ENCODE results near the gene MYH13.

MYH13 gene

GRCh38 chr17:10285896-10286295 is 86.9 kb downstream of the MYH13 start:
- no peak overlapping the region for H3K4me2 ChIP-seq (ENCODE audit: low read length)
- H3K9me3 ChIP-seq (ENCODE audit: control insufficient read depth, low read length): no peaks in the 10 kb centered on the region
- TF ChIP-seq, protein P1, sequence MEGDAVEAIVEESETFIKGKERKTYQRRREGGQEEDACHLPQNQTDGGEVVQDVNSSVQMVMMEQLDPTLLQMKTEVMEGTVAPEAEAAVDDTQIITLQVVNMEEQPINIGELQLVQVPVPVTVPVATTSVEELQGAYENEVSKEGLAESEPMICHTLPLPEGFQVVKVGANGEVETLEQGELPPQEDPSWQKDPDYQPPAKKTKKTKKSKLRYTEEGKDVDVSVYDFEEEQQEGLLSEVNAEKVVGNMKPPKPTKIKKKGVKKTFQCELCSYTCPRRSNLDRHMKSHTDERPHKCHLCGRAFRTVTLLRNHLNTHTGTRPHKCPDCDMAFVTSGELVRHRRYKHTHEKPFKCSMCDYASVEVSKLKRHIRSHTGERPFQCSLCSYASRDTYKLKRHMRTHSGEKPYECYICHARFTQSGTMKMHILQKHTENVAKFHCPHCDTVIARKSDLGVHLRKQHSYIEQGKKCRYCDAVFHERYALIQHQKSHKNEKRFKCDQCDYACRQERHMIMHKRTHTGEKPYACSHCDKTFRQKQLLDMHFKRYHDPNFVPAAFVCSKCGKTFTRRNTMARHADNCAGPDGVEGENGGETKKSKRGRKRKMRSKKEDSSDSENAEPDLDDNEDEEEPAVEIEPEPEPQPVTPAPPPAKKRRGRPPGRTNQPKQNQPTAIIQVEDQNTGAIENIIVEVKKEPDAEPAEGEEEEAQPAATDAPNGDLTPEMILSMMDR (IDR thresholded peaks at IDR 0.05): no peak
- H3K79me2 ChIP-seq: no peaks in the 10 kb centered on the region
- no peak overlapping the region for H3K4me3 ChIP-seq (ENCODE audit: low read depth, low read length)
- no peaks in the 10 kb centered on the region for H3K36me3 ChIP-seq (ENCODE audit: control insufficient read depth, insufficient read depth, low read length)
- H3K27me3 ChIP-seq (ENCODE audit: control insufficient read depth, insufficient read depth, low read length): no peaks in the 10 kb centered on the region
- H3K4me1 ChIP-seq: no peaks in the 10 kb centered on the region
- no peak overlapping the region for H3K27ac ChIP-seq
- H2AFZ ChIP-seq: no peak overlapping the region
- H3K9ac ChIP-seq: no peak overlapping the region

DNA sequence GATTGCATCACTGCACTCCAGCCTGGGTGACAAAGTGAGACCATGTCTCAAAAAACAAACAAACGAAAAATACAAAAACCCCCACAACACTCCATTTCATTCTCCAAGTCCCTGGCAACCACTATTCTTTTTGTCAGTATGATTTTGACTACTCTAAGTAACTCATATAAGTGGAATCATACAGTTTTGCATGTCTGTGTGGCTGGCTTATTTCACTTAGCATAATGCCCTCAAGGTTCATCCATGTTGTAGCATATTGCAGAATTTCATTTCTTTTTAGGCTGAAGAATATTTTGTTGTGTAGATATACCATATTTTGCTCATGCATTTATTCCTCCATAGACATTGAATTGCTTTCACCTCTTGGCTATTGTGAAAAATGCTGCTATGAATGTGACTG is 92.7 kb downstream of the MYH13 start:
- Histone ChIP-seq H3K9ac (no peak overlapping the region), H3K27ac (no peak overlapping the region), H3K9me3 (ENCODE audit: control insufficient read depth, low read length) (no peaks in the 10 kb centered on the region), H3K4me3 (ENCODE audit: low read depth, low read length) (no peak overlapping the region), H3K4me1 (no peaks in the 10 kb centered on the region), H3K36me3 (ENCODE audit: control insufficient read depth, insufficient read depth, low read length) (no peaks in the 10 kb centered on the region), H2AFZ (no peak overlapping the region), H3K4me2 (ENCODE audit: low read length) (no peak overlapping the region), H3K27me3 (ENCODE audit: control insufficient read depth, insufficient read depth, low read length) (no peaks in the 10 kb centered on the region), H3K79me2 (no peaks in the 10 kb centered on the region)
- TF ChIP-seq, protein P1 (IDR thresholded peaks at IDR 0.05): no peak

DNA sequence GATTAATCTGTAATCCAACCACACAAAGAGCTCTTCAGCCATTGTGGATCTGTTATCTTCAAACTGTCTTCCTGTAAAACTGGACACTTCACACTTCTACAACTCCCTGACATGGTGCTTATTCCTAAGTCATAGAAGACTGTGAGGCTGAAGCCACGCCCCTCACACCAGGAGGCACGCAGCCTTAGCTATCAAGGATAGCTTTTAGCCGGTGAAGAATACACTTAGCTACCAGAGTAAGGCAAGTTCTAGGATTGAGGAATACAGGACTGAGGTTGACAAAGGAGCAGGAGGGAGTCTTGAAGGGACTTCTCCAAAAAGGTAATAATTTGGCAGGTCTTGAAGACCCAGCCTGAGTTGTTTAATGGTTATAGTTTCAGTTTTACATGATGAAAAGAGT is 94.6 kb downstream of the MYH13 start:
- Histone ChIP-seq H3K4me3 (ENCODE audit: low read depth, low read length) (no peak overlapping the region), H3K36me3 (ENCODE audit: control insufficient read depth, insufficient read depth, low read length) (no peaks in the 10 kb centered on the region), H2AFZ (no peak overlapping the region), H3K27me3 (ENCODE audit: control insufficient read depth, insufficient read depth, low read length) (no peaks in the 10 kb centered on the region), H3K9ac (no peak overlapping the region), H3K4me1 (no peaks in the 10 kb centered on the region), H3K79me2 (no peaks in the 10 kb centered on the region), H3K9me3 (ENCODE audit: control insufficient read depth, low read length) (no peaks in the 10 kb centered on the region), H3K4me2 (ENCODE audit: low read length) (no peak overlapping the region), H3K27ac (no peak overlapping the region)
- TF ChIP-seq, protein P1 (IDR thresholded peaks at IDR 0.05): no peak

DNA sequence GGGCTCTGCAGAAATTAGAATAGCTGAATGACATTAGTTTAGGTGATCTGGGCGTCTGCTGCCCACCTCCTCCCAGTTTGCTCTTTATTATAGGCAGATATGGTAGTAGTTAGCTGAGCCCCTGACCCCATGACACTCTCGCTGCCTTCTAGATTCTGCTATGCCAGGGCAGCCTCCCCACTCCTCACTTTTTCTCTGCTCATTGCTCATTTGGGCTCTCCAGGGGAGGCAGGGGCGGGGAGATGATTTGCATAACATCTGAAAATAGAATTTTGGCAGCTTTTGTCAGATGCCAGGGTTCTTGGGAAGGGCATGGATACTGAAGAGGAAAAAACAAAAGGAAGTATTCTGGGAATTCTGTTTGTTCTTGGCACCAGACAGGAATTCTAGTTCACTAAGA is 96.4 kb downstream of the MYH13 start:
- Histone ChIP-seq H3K9me3 (ENCODE audit: control insufficient read depth, low read length) (no peaks in the 10 kb centered on the region), H3K4me1 (no peaks in the 10 kb centered on the region), H3K4me3 (ENCODE audit: low read depth, low read length) (no peak overlapping the region), H3K27me3 (ENCODE audit: control insufficient read depth, insufficient read depth, low read length) (no peaks in the 10 kb centered on the region), H2AFZ (no peak overlapping the region), H3K36me3 (ENCODE audit: control insufficient read depth, insufficient read depth, low read length) (no peaks in the 10 kb centered on the region), H3K27ac (no peak overlapping the region), H3K79me2 (no peaks in the 10 kb centered on the region), H3K9ac (no peak overlapping the region), H3K4me2 (ENCODE audit: low read length) (no peak overlapping the region)
- TF ChIP-seq, protein P1 (IDR thresholded peaks at IDR 0.05): no peak

DNA sequence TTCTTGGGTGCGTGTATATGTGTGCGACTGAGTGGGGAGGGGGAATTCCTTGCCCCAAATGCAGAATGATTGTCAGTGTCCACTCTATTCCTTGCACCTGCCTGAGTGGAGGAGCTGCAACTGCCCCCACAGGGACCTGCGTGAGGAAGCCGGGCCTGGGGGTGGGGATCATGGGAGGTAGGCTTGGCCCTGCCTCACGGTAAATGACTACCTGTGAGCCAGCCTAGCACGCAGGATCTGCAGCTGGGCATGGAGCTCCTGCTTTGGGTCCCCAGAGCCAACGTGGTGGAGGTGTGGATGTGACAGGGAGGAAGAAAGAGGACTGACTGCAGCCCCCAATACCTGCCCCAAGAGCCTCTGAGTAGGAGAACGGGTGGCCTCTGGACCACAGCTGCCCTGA is 97.4 kb downstream of the MYH13 start:
- Histone ChIP-seq H3K9ac (no peak overlapping the region), H3K27ac (no peak overlapping the region), H3K27me3 (ENCODE audit: control insufficient read depth, insufficient read depth, low read length) (no peaks in the 10 kb centered on the region), H3K79me2 (no peaks in the 10 kb centered on the region), H3K4me1 (no peaks in the 10 kb centered on the region), H3K9me3 (ENCODE audit: control insufficient read depth, low read length) (no peaks in the 10 kb centered on the region), H2AFZ (no peak overlapping the region), H3K36me3 (ENCODE audit: control insufficient read depth, insufficient read depth, low read length) (no peaks in the 10 kb centered on the region), H3K4me2 (ENCODE audit: low read length) (no peak overlapping the region), H3K4me3 (ENCODE audit: low read depth, low read length) (no peak overlapping the region)
- TF ChIP-seq, protein P1 (IDR thresholded peaks at IDR 0.05): no peak
